ENCODE data around the gene ENOSF1.
A peak's percentile ranks its signal among the peaks of the same experiment; 100 is the strongest.

The ENOSF1 gene

GRCh38 chr18:629269-630150, 82.9 kb downstream of the ENOSF1 start:
- DNase-seq = no peak

GRCh38 chr18:627231-627630, 85.2 kb downstream of the ENOSF1 start:
- DNase-seq = no peak

GRCh38 chr18:623761-624620, 88.4 kb downstream of the ENOSF1 start:
- DNase-seq = peak; percentile 29

GRCh38 chr18:622289-622688, 90.1 kb downstream of the ENOSF1 start:
- DNase-seq = no peak

GRCh38 chr18:621291-622043, 91.0 kb downstream of the ENOSF1 start:
- DNase-seq = no peak
